GM18511 (cell line): ENCODE results near the gene NFYA.

Source experiments
- ATAC-seq: cut with Tn5 transposase; IDR thresholded peaks from one replicate; pipeline ENCODE4 v1.9.1; 2021; ENCODE audit warnings: mild to moderate bottlenecking, moderate library complexity; ENCODE audit not compliant: unreplicated experiment

NFYA gene

GRCh38 chr6:41071923-41072835, 595 bp upstream of the NFYA start, which contains the start of gene OARD1:
Gene OARD1 (minus strand): TSS chr6:41072356. CDS start chr6:41071634, 722 bp downstream.
- peak; percentile 75 for ATAC-seq

DNA sequence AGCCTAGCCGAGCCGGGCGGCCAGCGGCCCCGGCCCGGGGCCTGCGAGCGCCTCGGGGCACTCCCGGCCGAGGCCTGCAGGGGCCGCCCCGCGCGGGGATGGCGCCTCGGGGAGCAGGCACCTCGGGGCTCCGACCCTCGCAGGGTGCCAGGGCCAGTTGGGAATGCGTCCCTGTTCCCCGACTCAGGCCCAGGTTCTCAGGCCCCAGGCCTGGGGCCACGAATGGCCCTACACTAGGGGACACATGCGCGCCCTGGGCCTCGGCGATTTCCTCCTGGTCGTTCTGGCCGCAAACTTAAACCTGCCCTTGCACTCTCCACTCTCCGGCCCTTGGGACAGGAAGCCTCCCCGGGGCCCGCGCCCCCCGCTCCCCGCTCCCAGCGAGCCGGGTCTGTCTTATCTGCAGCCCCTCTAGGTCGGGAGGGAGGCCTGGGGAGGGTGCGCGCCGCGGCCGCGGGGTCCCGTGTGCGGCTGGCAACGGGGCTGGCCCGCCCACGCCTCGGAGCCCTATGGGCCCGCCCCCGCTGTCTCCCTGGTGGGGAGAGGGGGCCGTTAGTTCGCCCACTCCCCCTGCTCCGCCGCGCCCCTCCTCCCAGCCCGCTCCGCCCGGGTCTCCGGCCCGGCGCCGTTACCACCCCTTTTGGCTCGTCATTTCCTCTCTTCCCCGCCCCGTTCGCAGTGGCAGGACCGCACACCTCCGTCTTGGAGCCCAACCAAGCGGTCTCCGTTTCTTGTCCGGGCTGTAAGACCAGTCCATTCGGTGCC, 611 bp downstream of the NFYA start:
- peak; percentile 39 for ATAC-seq

GRCh38 chr6:41073968-41074691, 1.4 kb downstream of the NFYA start:
- no peak for ATAC-seq

DNA sequence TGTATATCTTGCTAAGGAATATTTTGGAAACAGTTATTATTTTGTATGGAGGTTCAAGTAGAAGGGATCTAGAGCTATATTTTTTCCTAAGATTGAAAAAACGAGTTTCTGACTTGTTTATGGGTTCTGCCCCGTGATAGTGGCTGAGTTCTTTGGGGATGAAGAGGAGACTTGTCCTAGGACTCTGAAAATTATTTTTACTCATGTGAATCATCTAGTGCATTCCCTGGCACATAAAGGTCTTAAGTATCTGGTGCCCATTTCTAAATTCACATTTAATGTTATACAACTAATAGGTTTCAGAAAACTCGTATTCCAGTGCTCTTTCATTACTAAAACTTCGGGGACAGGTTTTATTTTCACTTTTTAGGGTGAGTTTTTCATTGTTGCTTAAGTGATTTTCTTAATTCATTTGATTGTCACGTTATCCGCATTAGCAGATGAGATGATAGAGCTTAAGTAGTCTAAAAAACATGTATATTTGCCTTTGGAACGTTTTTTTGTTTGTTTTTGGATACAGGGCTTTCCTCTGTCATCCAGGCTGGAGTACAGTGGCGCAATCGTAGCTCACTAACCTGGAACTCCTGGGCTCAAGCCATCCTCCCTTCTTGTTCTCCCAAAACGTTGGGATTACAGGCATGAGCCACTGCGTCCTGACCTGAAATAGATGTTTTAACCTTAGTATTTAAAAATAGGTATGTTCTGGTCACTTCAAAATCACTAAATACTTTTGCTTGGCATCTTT, 2.1 kb downstream of the NFYA start:
- ATAC-seq: no peak

GRCh38 chr6:41075651-41076626, 3.2 kb downstream of the NFYA start:
- ATAC-seq: no peak

- no peak for ATAC-seq
These were observed 4.8 kb downstream of the NFYA start for GRCh38 chr6:41077536-41077935.

DNA sequence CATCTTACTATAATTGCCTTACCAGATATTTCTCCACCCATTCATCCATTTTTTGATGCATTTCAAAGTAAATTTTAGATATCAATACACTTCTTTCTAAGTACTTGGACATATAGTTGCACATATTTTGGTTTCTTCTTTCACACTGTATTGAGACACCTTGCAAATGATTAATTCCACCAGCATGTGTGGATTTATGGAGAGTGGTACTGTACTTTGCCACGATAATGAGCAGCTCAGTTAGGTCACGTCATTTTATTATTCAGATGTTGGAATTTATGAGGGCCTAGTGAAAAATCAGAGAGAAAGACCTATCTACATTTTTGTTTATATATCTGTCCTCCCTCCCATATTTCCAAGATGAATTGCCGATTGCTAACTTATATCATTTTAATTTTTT, 5.3 kb downstream of the NFYA start:
- no peak for ATAC-seq

DNA sequence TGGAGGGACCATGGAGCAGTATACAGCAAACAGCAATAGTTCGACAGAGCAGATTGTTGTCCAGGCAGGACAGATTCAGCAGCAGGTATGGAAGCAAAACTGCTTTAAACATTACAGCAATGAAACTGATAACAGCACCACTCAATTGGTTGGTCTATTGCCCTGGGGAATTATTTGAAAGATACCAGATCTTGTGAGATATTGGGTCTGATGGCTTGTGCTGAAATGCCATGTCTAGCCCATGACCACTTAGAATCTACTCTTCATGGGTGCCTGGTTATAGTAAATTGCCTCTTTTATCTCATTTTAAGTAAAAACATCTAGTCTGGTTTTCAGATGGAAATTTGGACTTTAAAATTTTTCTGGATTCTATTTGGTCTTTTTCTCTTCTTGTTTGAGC, 6.3 kb downstream of the NFYA start:
- no peak for ATAC-seq

- ATAC-seq: no peak
These were observed 7.8 kb downstream of the NFYA start for GRCh38 chr6:41080621-41081020.

- ATAC-seq: no peak
These were observed 10.3 kb downstream of the NFYA start for GRCh38 chr6:41083072-41083471.

- ATAC-seq: no peak
These were observed 12.4 kb downstream of the NFYA start for GRCh38 chr6:41085182-41085581.

DNA sequence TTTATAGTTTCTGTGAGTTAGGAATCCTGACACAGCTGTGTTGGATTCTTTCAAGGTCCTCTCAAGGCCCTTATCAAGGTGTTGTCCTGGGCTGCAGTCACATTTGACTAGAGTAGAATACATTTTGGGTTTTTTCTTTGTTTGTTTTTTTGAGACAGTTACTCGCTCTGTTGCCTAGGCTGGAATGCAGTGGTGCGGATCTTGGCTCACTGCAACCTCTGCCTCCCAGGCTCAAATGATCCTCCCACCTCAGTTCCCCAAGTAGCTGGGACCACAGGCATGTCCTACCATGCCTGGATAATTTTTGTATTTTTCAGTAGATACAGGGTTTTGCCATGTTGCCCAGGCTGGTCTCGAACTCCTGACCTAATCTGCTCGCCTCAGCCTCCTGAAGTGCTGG, 15.7 kb downstream of the NFYA start:
- ATAC-seq: no peak

GRCh38 chr6:41090841-41091761, 18.3 kb downstream of the NFYA start:
- ATAC-seq: no peak

- ATAC-seq: no peak
These were observed 19.8 kb downstream of the NFYA start for GRCh38 chr6:41092421-41093140.

- no peak for ATAC-seq
These were observed 21.0 kb downstream of the NFYA start for GRCh38 chr6:41093729-41094128.

DNA sequence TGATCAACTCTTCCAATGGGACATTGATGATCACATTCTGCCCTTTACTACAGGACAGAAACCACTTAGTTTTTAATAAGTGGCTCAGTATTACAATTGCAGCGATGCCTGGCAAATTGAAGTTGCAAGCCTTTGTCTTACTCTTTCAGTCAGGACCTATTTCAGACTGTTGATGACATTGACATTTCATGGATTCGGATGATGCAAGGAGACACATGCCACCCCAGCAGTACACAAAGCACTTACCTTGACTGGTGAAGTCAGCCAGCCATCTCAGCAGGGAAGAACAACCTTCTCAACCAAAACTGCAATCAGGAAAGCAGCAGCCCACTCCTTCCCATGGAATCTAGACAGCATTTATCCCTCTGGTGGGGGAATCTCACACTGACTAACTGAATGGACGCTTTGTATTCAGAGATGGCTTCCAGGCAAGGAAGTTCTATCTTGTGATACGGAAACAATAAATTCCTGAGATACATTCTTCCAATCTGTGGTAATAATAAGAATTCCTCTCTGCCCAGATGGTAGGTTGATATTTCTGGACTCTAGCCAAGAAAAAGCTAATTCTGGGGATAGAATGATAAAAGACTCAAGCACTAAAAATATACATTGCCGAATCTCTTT, 24.8 kb downstream of the NFYA start:
- ATAC-seq: no peak

DNA sequence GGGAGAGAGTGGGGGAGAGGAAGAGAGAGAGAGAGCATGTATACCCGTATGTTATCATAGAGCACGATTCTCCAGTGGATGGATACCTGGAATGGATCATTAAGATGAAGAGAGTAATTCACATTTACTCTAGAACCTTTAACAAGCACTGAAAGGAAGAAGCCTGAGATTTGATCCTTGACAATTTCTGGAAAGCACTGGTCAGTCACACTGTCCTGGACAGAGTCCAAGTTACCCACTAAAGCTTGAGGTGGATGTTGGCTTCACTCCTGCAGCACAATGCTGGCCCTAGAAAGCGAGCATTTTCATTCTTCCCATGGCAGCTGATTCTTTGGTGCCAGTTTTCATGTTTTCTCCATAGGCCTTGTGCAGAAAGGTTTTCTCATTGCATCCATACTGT, 25.6 kb downstream of the NFYA start:
- ATAC-seq: no peak
